PC-3 (cell line): ENCODE measurements around the gene TMEM132D. TPM values are rescaled to one million over a fixed set of nuclear protein-coding genes. Genes with fewer than 3 reads are reported as not detected.

Experiments used
- ATAC-seq: fragments of 200-7000 bp; cut with Tn5 transposase; 2 replicates; pipeline ENCODE4 v1.9.1; 2020; ENCODE audit warnings: mild to moderate bottlenecking, moderate library complexity
- BruUV-seq: library from RNA; stranded (reverse); fragments of 400-500 nt; replicated peaks from 2 replicates; lab custom pipeline; 2021; lab: Mats Ljungman, UMichigan
- CTCF ChIA-PET: fragments of 300-600 bp; sonication (Branson Sonifier 250); formaldehyde crosslinking; loops from one replicate; lab custom pipeline; 2022; ENCODE audit warnings: antibody characterized with exemption; lab: Charles Lee
- POLR2A ChIA-PET: fragments of 300-600 bp; sonication (Branson Sonifier 250); formaldehyde crosslinking; loops from one replicate; lab custom pipeline; 2022; ENCODE audit warnings: antibody characterized with exemption; ENCODE audit not compliant: unreplicated experiment; lab: Charles Lee
- DNase-seq: peaks from one replicate; pipeline ENCODE4 v3.0.0-alpha.2; 2015
- H2AFZ ChIP-seq: fragments of 300-600 bp; sonication (generic); 2 replicates; pipeline ENCODE4 v1.6.0; 2016; ENCODE audit warnings: antibody characterized with exemption, low read length
- H3F3A ChIP-seq: fragments of 300-600 bp; sonication (generic); one replicate; pipeline ENCODE4 v1.6.0; 2017; ENCODE audit warnings: antibody characterized with exemption, low read length, control low read depth, mild to moderate bottlenecking; ENCODE audit not compliant: unreplicated experiment
- H3K27ac ChIP-seq: fragments of 300-600 bp; sonication (generic); 2 replicates; pipeline ENCODE4 v1.5.1; 2016; ENCODE audit warnings: mild to moderate bottlenecking, low read length
- H3K27me3 ChIP-seq: fragments of 300-600 bp; sonication (generic); 2 replicates; pipeline ENCODE4 v1.6.1; 2016; ENCODE audit warnings: low read length, mixed read lengths
- H3K36me3 ChIP-seq: fragments of 300-600 bp; sonication (generic); 2 replicates; pipeline ENCODE4 v1.6.1; 2016; ENCODE audit warnings: low read depth, mixed run types, low read length, mixed read lengths
- H3K4me1 ChIP-seq: fragments of 300-600 bp; sonication (generic); 2 replicates; pipeline ENCODE4 v1.5.1; 2016; ENCODE audit warnings: low read length; ENCODE audit not compliant: insufficient read depth
- H3K4me2 ChIP-seq: fragments of 300-600 bp; sonication (generic); 2 replicates; pipeline ENCODE4 v1.6.0; 2016; ENCODE audit warnings: low read length
- H3K4me3 ChIP-seq: fragments of 300-600 bp; sonication (generic); 2 replicates; pipeline ENCODE4 v1.5.1; 2016; ENCODE audit warnings: mild to moderate bottlenecking, low read length, mixed read lengths
- H3K79me2 ChIP-seq: fragments of 300-600 bp; sonication (generic); 2 replicates; pipeline ENCODE4 v1.6.1; 2017; ENCODE audit warnings: low read length, mixed read lengths
- H3K9ac ChIP-seq: fragments of 300-600 bp; sonication (generic); 2 replicates; pipeline ENCODE4 v1.6.0; 2016; ENCODE audit warnings: mild to moderate bottlenecking, low read length
- H3K9me2 ChIP-seq: fragments of 300-600 bp; sonication (generic); replicated peaks from 2 replicates; pipeline ENCODE4 v1.6.1; 2016; ENCODE audit warnings: mixed run types, low read length, mixed read lengths
- H3K9me3 ChIP-seq: fragments of 300-600 bp; sonication (generic); 2 replicates; pipeline ENCODE4 v1.6.1; 2016; ENCODE audit warnings: low read length, mixed read lengths
- H4K20me1 ChIP-seq: fragments of 300-600 bp; sonication (generic); 2 replicates; pipeline ENCODE4 v1.6.1; 2016; ENCODE audit warnings: low read length, mixed read lengths
- EZH2 ChIP-seq: fragments of 300-600 bp; sonication (generic); IDR thresholded peaks from one replicate; pipeline ENCODE4 v1.6.1; 2017; ENCODE audit warnings: antibody characterized with exemption, mild to moderate bottlenecking, low read length; ENCODE audit not compliant: unreplicated experiment
- EZH2phosphoT487 ChIP-seq: fragments of 300-600 bp; sonication (generic); IDR thresholded peaks from 2 replicates; pipeline ENCODE4 v1.6.1; 2018; ENCODE audit warnings: mild to moderate bottlenecking, antibody characterized with exemption, low read length, borderline replicate concordance
- intact Hi-C: fragments of 100-400 bp; cut with micrococcal nuclease; formaldehyde crosslinking; loops from 2 replicates; pipeline ENCODE4 v1.9.0; 2023
- total RNA-seq: library from RNA; depleted of rRNA; stranded (reverse); fragments of >200 nt; gene quantifications from 2 replicates; pipeline ENCODE4 v1.2.3, GENCODE V29; 2014
- TF ChIP-seq, protein P1 (sequence below): fragments of 300-600 bp; sonication (generic); conservative IDR thresholded peaks from 2 replicates; pipeline ENCODE4 v1.5.1; 2017; ENCODE audit warnings: antibody characterized with exemption, low read depth, mild to moderate bottlenecking, low read length

Gene TMEM132D
- total RNA-seq, 1 experiment from 2014 or later, result not detected

DNA sequence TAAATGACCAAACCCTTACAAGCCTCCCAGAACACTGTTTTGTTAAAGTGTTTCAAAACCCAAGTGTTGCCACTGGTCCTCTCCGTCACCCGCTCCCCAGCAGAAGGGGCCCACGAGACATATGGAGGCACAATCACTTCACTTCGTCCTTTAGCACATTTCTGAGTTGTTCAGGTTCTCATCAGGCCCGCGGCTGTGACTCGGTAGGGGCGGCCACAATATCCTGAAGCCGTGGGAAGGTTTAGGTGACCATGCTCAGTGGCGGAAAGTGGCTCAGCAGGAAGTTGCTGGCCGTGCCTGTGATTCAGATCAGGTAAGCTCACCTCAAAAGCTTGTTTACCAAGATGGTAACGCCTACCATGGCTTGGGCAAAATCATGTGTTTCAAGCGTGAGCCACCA, 823.0 kb downstream of the TMEM132D start:
- POLR2A ChIA-PET, result no interaction called here

DNA sequence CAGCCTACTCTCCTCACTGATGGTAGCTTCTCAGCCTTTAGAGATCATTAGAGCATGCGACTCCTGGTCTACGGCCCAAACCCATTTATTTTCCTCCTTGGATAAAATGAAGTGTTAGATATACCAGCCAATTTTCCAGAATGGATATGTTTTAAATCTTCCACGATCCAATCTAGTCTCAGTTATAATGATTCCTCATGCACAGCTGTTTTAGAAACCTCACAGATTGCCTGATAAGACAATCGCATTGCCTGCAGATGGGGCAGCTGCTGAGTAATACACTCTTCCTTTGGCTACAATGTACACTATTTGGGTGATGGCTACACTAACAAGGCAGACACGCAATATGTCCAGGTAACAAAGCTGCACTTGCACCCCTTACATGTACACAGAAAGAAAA, 823.4 kb downstream of the TMEM132D start:
- H3K27me3 ChIP-seq, result 0 out of 2 replicates have a peak, but pooled peaks cover 3% of the 10 kb centered on the region
- DNase-seq (no peak), ATAC-seq (no peak)
- H3K36me3 ChIP-seq, result no peaks in the 10 kb centered on the region
- no peak overlapping the region for H3K4me2 ChIP-seq
- no peaks in the 10 kb centered on the region for H4K20me1 ChIP-seq
- H2AFZ ChIP-seq, result no peak overlapping the region
- no peaks in the 10 kb centered on the region for H3F3A ChIP-seq
- no peak overlapping the region for H3K9ac ChIP-seq
- ChIA-PET CTCF (no interaction called here), POLR2A (no interaction called here)
- intact Hi-C loops, result no loop called here
- H3K9me2 ChIP-seq, result no peaks in the 10 kb centered on the region
- H3K4me1 ChIP-seq, result no peaks in the 10 kb centered on the region
- H3K27ac ChIP-seq, result no peak overlapping the region
- no peak overlapping the region for H3K4me3 ChIP-seq
- TF ChIP-seq, protein P1, sequence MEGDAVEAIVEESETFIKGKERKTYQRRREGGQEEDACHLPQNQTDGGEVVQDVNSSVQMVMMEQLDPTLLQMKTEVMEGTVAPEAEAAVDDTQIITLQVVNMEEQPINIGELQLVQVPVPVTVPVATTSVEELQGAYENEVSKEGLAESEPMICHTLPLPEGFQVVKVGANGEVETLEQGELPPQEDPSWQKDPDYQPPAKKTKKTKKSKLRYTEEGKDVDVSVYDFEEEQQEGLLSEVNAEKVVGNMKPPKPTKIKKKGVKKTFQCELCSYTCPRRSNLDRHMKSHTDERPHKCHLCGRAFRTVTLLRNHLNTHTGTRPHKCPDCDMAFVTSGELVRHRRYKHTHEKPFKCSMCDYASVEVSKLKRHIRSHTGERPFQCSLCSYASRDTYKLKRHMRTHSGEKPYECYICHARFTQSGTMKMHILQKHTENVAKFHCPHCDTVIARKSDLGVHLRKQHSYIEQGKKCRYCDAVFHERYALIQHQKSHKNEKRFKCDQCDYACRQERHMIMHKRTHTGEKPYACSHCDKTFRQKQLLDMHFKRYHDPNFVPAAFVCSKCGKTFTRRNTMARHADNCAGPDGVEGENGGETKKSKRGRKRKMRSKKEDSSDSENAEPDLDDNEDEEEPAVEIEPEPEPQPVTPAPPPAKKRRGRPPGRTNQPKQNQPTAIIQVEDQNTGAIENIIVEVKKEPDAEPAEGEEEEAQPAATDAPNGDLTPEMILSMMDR, result no peak
- peaks cover 4% of the 10 kb centered on the region; the same call in 1 of the 2 replicates for H3K9me3 ChIP-seq
- BruUV-seq, result no TSS peak
- H3K79me2 ChIP-seq, result no peaks in the 10 kb centered on the region

More for the DNA sequence above, 823.0 kb downstream of the TMEM132D start:
- H3K79me2 ChIP-seq, result no peaks in the 10 kb centered on the region
- CTCF ChIA-PET, result no interaction called here
- intact Hi-C loops, result no loop called here
- no peak overlapping the region for H3K4me3 ChIP-seq
- no peaks in the 10 kb centered on the region for H4K20me1 ChIP-seq
- no peak for ATAC-seq
- no peak overlapping the region for H3K27ac ChIP-seq
- TF ChIP-seq EZH2 (no peak), EZH2phosphoT487 (no peak)
- TF ChIP-seq, protein P1, result no peak
- no peak overlapping the region for H3K4me2 ChIP-seq
- H3K9me3 ChIP-seq, result peaks cover 4% of the 10 kb centered on the region; the same call in 1 of the 2 replicates
- no TSS peak for BruUV-seq
- H3K9ac ChIP-seq, result no peak overlapping the region
- DNase-seq, result no peak
- 0 out of 2 replicates have a peak, but pooled peaks cover 3% of the 10 kb centered on the region for H3K27me3 ChIP-seq
- no peaks in the 10 kb centered on the region for H3K4me1 ChIP-seq
- H3K9me2 ChIP-seq, result no peaks in the 10 kb centered on the region
- no peaks in the 10 kb centered on the region for H3F3A ChIP-seq
- no peak overlapping the region for H2AFZ ChIP-seq
- H3K36me3 ChIP-seq, result no peaks in the 10 kb centered on the region

GRCh38 chr12:129079719-129080118, 824.1 kb downstream of the TMEM132D start:
- DNase-seq, result no peak
- BruUV-seq, result no TSS peak
- H3K9me3 ChIP-seq, result peaks cover 4% of the 10 kb centered on the region; the same call in 1 of the 2 replicates
- intact Hi-C loops, result no loop called here
- 0 out of 2 replicates have a peak, but pooled peaks cover 3% of the 10 kb centered on the region for H3K27me3 ChIP-seq
- H3K79me2 ChIP-seq, result no peaks in the 10 kb centered on the region
- no peak for TF ChIP-seq EZH2
- TF ChIP-seq, protein P1, result no peak
- no peak for TF ChIP-seq EZH2phosphoT487
- no peak for ATAC-seq
- no peak overlapping the region for H3K27ac ChIP-seq
- ChIA-PET POLR2A (no interaction called here), CTCF (no interaction called here)
- H4K20me1 ChIP-seq, result no peaks in the 10 kb centered on the region
- no peaks in the 10 kb centered on the region for H3K4me1 ChIP-seq
- no peak overlapping the region for H3K9ac ChIP-seq
- no peaks in the 10 kb centered on the region for H3K36me3 ChIP-seq
- H3F3A ChIP-seq, result no peaks in the 10 kb centered on the region
- H3K4me2 ChIP-seq, result no peak overlapping the region
- no peak overlapping the region for H3K4me3 ChIP-seq
- no peaks in the 10 kb centered on the region for H3K9me2 ChIP-seq
- H2AFZ ChIP-seq, result no peak overlapping the region
